GM12874 (cell line): Measurements from ENCODE around the gene TOPBP1.

ENCODE experiments used
- TF ChIP-seq, protein P1 (sequence below): IDR thresholded peaks from 2 replicates; pipeline ENCODE4 v1.5.1; 2011; ENCODE audit warnings: low read depth, mild to moderate bottlenecking, control low read depth, low read length, moderate library complexity; ENCODE audit not compliant: insufficient read depth

TOPBP1 gene

DNA sequence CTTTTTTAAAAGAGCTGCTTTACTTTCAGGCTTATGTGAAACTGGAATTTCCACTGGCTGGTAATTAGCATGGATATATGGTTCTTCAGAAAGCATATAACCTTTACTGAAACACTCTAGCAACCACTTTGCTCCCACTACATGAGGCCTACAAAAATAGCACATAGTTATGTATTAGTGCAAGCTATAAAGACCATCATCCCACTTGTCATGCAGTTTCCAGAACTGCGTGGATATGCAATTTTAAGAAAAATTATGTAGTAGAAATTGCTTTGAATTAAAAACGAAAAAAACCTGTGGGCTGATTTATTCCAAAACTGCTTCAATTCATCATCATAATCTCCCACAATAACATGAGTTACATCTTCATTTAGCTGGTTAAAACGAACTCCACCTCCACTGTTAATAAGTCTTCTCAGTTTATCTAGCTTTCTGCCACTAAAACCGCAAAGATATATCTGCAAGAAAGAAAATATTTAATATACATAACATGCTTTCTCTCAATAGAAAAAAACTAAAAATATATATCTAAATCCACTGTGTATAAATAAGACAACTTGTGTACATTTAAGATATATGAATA is 12.2 kb downstream of the TOPBP1 start:
- TF ChIP-seq, protein P1, sequence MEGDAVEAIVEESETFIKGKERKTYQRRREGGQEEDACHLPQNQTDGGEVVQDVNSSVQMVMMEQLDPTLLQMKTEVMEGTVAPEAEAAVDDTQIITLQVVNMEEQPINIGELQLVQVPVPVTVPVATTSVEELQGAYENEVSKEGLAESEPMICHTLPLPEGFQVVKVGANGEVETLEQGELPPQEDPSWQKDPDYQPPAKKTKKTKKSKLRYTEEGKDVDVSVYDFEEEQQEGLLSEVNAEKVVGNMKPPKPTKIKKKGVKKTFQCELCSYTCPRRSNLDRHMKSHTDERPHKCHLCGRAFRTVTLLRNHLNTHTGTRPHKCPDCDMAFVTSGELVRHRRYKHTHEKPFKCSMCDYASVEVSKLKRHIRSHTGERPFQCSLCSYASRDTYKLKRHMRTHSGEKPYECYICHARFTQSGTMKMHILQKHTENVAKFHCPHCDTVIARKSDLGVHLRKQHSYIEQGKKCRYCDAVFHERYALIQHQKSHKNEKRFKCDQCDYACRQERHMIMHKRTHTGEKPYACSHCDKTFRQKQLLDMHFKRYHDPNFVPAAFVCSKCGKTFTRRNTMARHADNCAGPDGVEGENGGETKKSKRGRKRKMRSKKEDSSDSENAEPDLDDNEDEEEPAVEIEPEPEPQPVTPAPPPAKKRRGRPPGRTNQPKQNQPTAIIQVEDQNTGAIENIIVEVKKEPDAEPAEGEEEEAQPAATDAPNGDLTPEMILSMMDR, result no peak

- TF ChIP-seq, protein P1, result no peak
These were observed 17.0 kb downstream of the TOPBP1 start for GRCh38 chr3:133644768-133645167.

- TF ChIP-seq, protein P1, result no peak
These were observed 18.1 kb downstream of the TOPBP1 start for GRCh38 chr3:133643611-133644010.

GRCh38 chr3:133641254-133641653 is 20.5 kb downstream of the TOPBP1 start:
- TF ChIP-seq, protein P1, result no peak

DNA sequence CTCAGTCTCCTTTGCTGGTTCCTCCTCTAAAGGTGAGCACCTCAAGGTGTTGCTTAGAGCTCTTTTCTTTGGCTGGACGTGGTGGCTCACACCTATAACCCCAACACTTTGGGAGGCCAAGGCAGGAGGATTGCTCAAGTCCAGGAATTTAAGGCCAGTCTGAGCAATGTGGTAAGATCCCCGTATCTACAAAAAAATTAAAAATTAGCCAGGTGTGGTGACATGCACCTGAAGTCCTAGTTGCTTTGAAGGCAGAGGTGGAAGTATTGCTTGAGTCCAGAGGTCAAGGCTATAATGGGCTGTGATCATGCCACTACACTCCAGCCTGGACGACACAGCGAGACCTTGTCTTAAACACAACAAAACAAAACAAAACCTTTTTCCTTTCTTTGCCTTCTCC is 28.3 kb downstream of the TOPBP1 start:
- TF ChIP-seq, protein P1, result no peak

GRCh38 chr3:133629146-133629545 is 32.6 kb downstream of the TOPBP1 start:
- TF ChIP-seq, protein P1, result no peak

DNA sequence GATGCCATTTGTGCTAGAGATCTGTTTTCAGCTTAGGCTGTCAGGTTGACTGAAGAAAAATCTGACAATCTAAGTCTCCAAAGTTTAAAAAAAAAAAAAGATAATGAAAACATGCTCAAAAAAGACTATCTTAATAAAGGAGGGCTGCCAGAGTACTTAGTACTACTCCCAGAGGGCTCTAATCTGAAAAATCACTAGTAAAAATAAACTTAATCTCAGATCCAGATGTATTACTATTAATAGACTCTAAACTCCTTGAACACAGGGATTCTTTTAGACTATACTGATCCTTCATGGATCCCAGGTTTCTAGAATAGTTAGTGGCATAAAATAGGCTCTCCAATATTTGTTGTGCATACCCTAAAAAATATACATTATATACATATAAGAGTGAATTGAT is 34.0 kb downstream of the TOPBP1 start:
- TF ChIP-seq, protein P1, result no peak
